ENCODE results near the gene ATF7IP.
"Not testable (repeated sequence)": the region's sequence is repeated elsewhere in the genome, so short reads cannot be mapped to it uniquely, and the experiment has no call there.

The ATF7IP gene

GRCh38 chr12:14369311-14369710, 3.8 kb downstream of the ATF7IP start:
- DNase-seq, result no peak

- DNase-seq, result no peak
Observed at GRCh38 chr12:14373217-14373616, 7.7 kb downstream of the ATF7IP start.

- no peak for DNase-seq
Observed at GRCh38 chr12:14379508-14379907, 14.0 kb downstream of the ATF7IP start.

GRCh38 chr12:14384783-14385638, 19.5 kb downstream of the ATF7IP start:
- peak; percentile 44 for DNase-seq

- no peak for DNase-seq
Observed at GRCh38 chr12:14387219-14387871, 21.9 kb downstream of the ATF7IP start.

GRCh38 chr12:14390449-14390848, 25.0 kb downstream of the ATF7IP start:
- no peak for DNase-seq

- no peak for DNase-seq
Observed at GRCh38 chr12:14390870-14391530, 25.5 kb downstream of the ATF7IP start.

- no peak for DNase-seq
Observed at GRCh38 chr12:14393751-14394150, 28.3 kb downstream of the ATF7IP start.

- DNase-seq, result peak; percentile 23
Observed at GRCh38 chr12:14394317-14395073, 29.0 kb downstream of the ATF7IP start.

- no peak for DNase-seq
Observed at GRCh38 chr12:14395074-14395778, 29.7 kb downstream of the ATF7IP start.

GRCh38 chr12:14396071-14396470, 30.6 kb downstream of the ATF7IP start:
- no peak for DNase-seq

- DNase-seq, result no peak
Observed at GRCh38 chr12:14399871-14400270, 34.4 kb downstream of the ATF7IP start.

- DNase-seq, result no peak
Observed at GRCh38 chr12:14400599-14400998, 35.1 kb downstream of the ATF7IP start.

GRCh38 chr12:14401267-14401666, 35.8 kb downstream of the ATF7IP start:
- DNase-seq, result not testable (repeated sequence)

GRCh38 chr12:14402697-14403096, 37.2 kb downstream of the ATF7IP start:
- DNase-seq, result no peak

- DNase-seq, result no peak
Observed at GRCh38 chr12:14403293-14403692, 37.8 kb downstream of the ATF7IP start.

GRCh38 chr12:14403711-14404196, 38.3 kb downstream of the ATF7IP start:
- no peak for DNase-seq

- not testable (repeated sequence) for DNase-seq
Observed at GRCh38 chr12:14405407-14405806, 39.9 kb downstream of the ATF7IP start.

- no peak for DNase-seq
Observed at GRCh38 chr12:14408208-14408607, 42.7 kb downstream of the ATF7IP start.

GRCh38 chr12:14410177-14410576, 44.7 kb downstream of the ATF7IP start:
- no peak for DNase-seq

GRCh38 chr12:14410841-14411569, 45.5 kb downstream of the ATF7IP start:
- DNase-seq, result no peak
